ENCODE measurements around the gene GIN1.
"Not testable (repeated sequence)": the region's sequence is repeated elsewhere in the genome, so short reads cannot be mapped to it uniquely, and the experiment has no call there.

Gene GIN1

GRCh38 chr5:103119765-103120606 is at the start of gene GIN1, which contains the start of gene PPIP5K2:
TSS of gene GIN1 (minus strand) at chr5:103120138. CDS start at chr5:103108707, 11,431 bp downstream.
TSS of gene PPIP5K2 (plus strand) at chr5:103120301. CDS start at chr5:103129590, 9,289 bp downstream.
- peak; percentile 94 to 95 for DNase-seq (ENCODE audit: low read depth in 1 of 2, low spot score in 1 of 2)

- DNase-seq (ENCODE audit: low read depth in 1 of 2, low spot score in 1 of 2), result no peak
These were observed 46.8 kb upstream of the GIN1 start for GRCh38 chr5:103166706-103167105.

GRCh38 chr5:103151156-103151555 is 31.2 kb upstream of the GIN1 start:
- DNase-seq (ENCODE audit: low read depth in 1 of 2, low spot score in 1 of 2), result no peak

GRCh38 chr5:103148213-103148612 is 28.3 kb upstream of the GIN1 start:
- no peak for DNase-seq (ENCODE audit: low read depth in 1 of 2, low spot score in 1 of 2)

GRCh38 chr5:103145196-103145595 is 25.3 kb upstream of the GIN1 start:
- no peak for DNase-seq (ENCODE audit: low read depth in 1 of 2, low spot score in 1 of 2)

GRCh38 chr5:103142132-103142531 is 22.2 kb upstream of the GIN1 start:
- DNase-seq (ENCODE audit: low read depth in 1 of 2, low spot score in 1 of 2), result not testable (repeated sequence)

GRCh38 chr5:103139264-103139865 is 19.4 kb upstream of the GIN1 start:
- peak; percentile 51 to 62 for DNase-seq (ENCODE audit: low read depth in 1 of 2, low spot score in 1 of 2)

- no peak for DNase-seq (ENCODE audit: low read depth in 1 of 2, low spot score in 1 of 2)
These were observed 18.3 kb upstream of the GIN1 start for GRCh38 chr5:103138202-103138690.

- no peak for DNase-seq (ENCODE audit: low read depth in 1 of 2, low spot score in 1 of 2)
These were observed 15.5 kb upstream of the GIN1 start for GRCh38 chr5:103135461-103135860.

GRCh38 chr5:103133231-103133630 is 13.3 kb upstream of the GIN1 start:
- no peak for DNase-seq (ENCODE audit: low read depth in 1 of 2, low spot score in 1 of 2)

- no peak for DNase-seq (ENCODE audit: low read depth in 1 of 2, low spot score in 1 of 2)
These were observed 12.7 kb upstream of the GIN1 start for GRCh38 chr5:103132684-103133083.

GRCh38 chr5:103128202-103128601 is 8.3 kb upstream of the GIN1 start:
- DNase-seq (ENCODE audit: low read depth in 1 of 2, low spot score in 1 of 2), result no peak

GRCh38 chr5:103127292-103127817 is 7.4 kb upstream of the GIN1 start:
- DNase-seq (ENCODE audit: low read depth in 1 of 2, low spot score in 1 of 2), result no peak

- no peak for DNase-seq (ENCODE audit: low read depth in 1 of 2, low spot score in 1 of 2)
These were observed 6.6 kb upstream of the GIN1 start for GRCh38 chr5:103126557-103126956.

GRCh38 chr5:103122242-103122641 is 2.3 kb upstream of the GIN1 start:
- no peak for DNase-seq (ENCODE audit: low read depth in 1 of 2, low spot score in 1 of 2)

GRCh38 chr5:103120607-103121200 is 766 bp upstream of the GIN1 start:
- DNase-seq (ENCODE audit: low read depth in 1 of 2, low spot score in 1 of 2), result no peak

GRCh38 chr5:103119070-103119764 is 721 bp downstream of the GIN1 start:
- no peak for DNase-seq (ENCODE audit: low read depth in 1 of 2, low spot score in 1 of 2)

GRCh38 chr5:103117471-103117991 is 2.4 kb downstream of the GIN1 start:
- no peak for DNase-seq (ENCODE audit: low read depth in 1 of 2, low spot score in 1 of 2)

- DNase-seq (ENCODE audit: low read depth in 1 of 2, low spot score in 1 of 2), result no peak
These were observed 5.5 kb downstream of the GIN1 start for GRCh38 chr5:103114440-103114839.

- no peak for DNase-seq (ENCODE audit: low read depth in 1 of 2, low spot score in 1 of 2)
These were observed 7.0 kb downstream of the GIN1 start for GRCh38 chr5:103112910-103113309.

- DNase-seq (ENCODE audit: low read depth in 1 of 2, low spot score in 1 of 2), result no peak
These were observed 8.5 kb downstream of the GIN1 start for GRCh38 chr5:103111468-103111867.
